Neutrophil (primary cell): Measurements from ENCODE around the gene FBXL12.

Experiments
- H3K27ac ChIP-seq: fragments of 200-600 bp; sonication (generic); 2 replicates; pipeline ENCODE4 v1.5.1; 2016; ENCODE audit warnings: mild to moderate bottlenecking, moderate library complexity
- H3K27me3 ChIP-seq: fragments of 200-600 bp; sonication (generic); 2 replicates; pipeline ENCODE4 v1.6.0; 2016; ENCODE audit warnings: mild to moderate bottlenecking
- H3K36me3 ChIP-seq: fragments of 200-600 bp; sonication (generic); 2 replicates; pipeline ENCODE4 v1.5.1; 2017
- H3K4me1 ChIP-seq, 2 experiments: fragments of 200-600 bp in 1 of 2; sonication (generic) in 1 of 2; 1 replicate in 1 of 2; 2 replicates in 1 of 2; pipeline versions ENCODE4 v1.5.1 to v1.6.1; 2013 to 2016; ENCODE audit warnings: low read depth in 1 of 2, low read length in 1 of 2, mild to moderate bottlenecking in 1 of 2, moderate library complexity in 1 of 2; ENCODE audit not compliant: control insufficient read depth in 1 of 2, insufficient read depth in 1 of 2
- H3K4me3 ChIP-seq, 2 experiments: fragments of 200-600 bp in 1 of 2; sonication (generic) in 1 of 2; 1 replicate in 1 of 2; 2 replicates in 1 of 2; pipeline ENCODE4 v1.5.1; 2013 to 2016; ENCODE audit warnings: low read depth in 1 of 2, low read length in 1 of 2, mild to moderate bottlenecking in 1 of 2, moderate library complexity in 1 of 2
- H3K9me3 ChIP-seq: fragments of 200-600 bp; sonication (generic); 2 replicates; pipeline ENCODE4 v1.5.1; 2016
- TF ChIP-seq, protein P1 (sequence below): fragments of 200-600 bp; sonication (generic); IDR thresholded peaks from 2 replicates; pipeline ENCODE4 v1.5.1; 2016; ENCODE audit warnings: antibody characterized with exemption

FBXL12 gene

DNA sequence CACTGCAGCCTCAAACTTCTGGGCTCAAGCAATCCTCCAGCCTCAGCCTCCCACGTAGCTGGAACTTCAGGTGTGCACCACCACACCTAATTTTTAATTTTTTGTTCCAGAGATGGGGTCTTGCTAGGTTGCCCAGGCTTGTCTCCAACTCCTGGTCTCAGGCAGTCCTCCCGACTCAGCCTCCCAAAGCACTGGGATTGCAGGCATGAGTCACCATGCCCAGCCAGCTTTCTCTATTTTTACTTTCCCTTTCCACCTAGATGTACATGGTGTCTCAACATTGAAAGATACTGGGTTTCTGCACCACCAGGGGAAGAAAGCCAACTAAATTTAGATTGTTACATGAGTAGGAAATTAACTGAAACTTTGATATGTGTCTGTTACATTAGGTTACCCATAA is 36.5 kb downstream of the FBXL12 start:
- H3K27ac ChIP-seq: no peak overlapping the region
- no peaks in the 10 kb centered on the region for H3K9me3 ChIP-seq
- H3K27me3 ChIP-seq: no peaks in the 10 kb centered on the region
- TF ChIP-seq, protein P1, sequence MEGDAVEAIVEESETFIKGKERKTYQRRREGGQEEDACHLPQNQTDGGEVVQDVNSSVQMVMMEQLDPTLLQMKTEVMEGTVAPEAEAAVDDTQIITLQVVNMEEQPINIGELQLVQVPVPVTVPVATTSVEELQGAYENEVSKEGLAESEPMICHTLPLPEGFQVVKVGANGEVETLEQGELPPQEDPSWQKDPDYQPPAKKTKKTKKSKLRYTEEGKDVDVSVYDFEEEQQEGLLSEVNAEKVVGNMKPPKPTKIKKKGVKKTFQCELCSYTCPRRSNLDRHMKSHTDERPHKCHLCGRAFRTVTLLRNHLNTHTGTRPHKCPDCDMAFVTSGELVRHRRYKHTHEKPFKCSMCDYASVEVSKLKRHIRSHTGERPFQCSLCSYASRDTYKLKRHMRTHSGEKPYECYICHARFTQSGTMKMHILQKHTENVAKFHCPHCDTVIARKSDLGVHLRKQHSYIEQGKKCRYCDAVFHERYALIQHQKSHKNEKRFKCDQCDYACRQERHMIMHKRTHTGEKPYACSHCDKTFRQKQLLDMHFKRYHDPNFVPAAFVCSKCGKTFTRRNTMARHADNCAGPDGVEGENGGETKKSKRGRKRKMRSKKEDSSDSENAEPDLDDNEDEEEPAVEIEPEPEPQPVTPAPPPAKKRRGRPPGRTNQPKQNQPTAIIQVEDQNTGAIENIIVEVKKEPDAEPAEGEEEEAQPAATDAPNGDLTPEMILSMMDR: no peak
- H3K36me3 ChIP-seq: no peaks in the 10 kb centered on the region
- peaks cover 9 to 10% of the 10 kb centered on the region in 2 experiments for H3K4me1 ChIP-seq
- H3K4me3 ChIP-seq: no peak overlapping the region

DNA sequence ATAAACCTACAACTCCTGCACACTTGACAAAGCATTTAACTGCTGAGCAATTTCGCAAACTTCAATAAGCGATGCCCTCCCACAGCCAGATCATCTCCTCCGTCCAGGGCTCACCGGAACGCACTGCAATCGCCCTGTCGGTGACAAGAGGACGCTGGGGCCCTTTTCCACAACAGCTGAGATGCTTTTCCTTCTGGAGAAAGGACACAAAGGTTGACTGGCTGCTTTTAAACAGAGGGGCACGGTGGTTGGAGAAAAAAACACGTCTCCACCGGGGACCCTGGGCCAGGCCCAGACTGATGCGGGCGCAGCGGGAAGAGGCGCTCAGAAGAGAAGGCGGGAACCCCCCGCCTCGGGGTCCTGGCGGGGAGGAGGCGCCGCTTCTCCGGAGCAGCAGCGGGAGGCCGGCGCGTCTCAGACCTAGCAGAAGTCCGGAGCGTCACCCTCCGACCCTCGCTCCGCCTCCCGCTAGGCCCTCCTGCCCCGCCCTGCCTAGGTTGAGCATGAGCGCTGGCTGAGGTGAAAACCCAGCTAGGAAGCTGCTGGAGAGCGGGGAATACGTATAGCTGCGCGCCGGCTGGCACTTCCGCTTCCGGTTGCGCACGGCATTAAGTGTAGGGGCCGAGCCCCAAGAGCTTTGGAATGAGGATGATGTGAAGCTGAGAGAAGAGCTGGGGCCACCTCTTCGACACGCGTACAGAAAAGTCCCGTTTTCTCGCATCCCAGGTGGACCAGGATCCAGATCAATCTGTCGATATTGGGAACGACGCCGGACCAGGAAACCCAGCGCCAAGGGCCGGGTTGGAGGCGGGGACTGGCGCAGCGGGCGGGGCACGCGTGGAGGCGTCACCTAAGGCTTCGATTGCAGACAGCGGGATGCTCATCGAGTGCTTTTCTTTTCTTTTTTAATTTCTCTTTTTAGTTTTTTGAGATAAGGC is 50.4 kb downstream of the FBXL12 start, which contains the start of gene ZNF846:
Gene ZNF846, minus strand, starts transcription at position 564 of the 938 bp plus-strand sequence. CDS start 3,788 bp downstream, outside the sequence.
- Histone ChIP-seq H3K36me3 (no peaks in the 10 kb centered on the region), H3K4me1 (peaks cover 14% of the 10 kb centered on the region in 2 experiments), H3K4me3 (peak within 1 kb of the TSS; percentile 69 to 71), H3K27ac (peak within 1 kb of the TSS; percentile 95), H3K27me3 (no peaks in the 10 kb centered on the region), H3K9me3 (peaks cover 2% of the 10 kb centered on the region)
- TF ChIP-seq, protein P1: no peak
